ENCODE data around the gene MLF1. TPM values are rescaled to one million over a fixed set of nuclear protein-coding genes. Genes with fewer than 3 reads are reported as not detected.

MLF1 gene
- total RNA-seq, 1 experiment from 2014 or later = not detected

- intact Hi-C loops (cut with micrococcal nuclease; ENCODE audit: unreplicated experiment) = no loop called here
- Histone ChIP-seq H3K4me1 (no peaks in the 10 kb centered on the region), H3K36me3 (ENCODE audit: control insufficient read depth, insufficient read depth, low read length) (no peaks in the 10 kb centered on the region), H3K4me3 (ENCODE audit: low read depth, low read length) (no peak overlapping the region), H3K27me3 (replicated peaks; ENCODE audit: control insufficient read depth, insufficient read depth, low read length) (no peaks in the 10 kb centered on the region), H3K9me3 (no peaks in the 10 kb centered on the region)
- ChIA-PET CTCF (no interaction called here), POLR2A (no interaction called here)
- Mint-ChIP-seq H3K4me3 (ENCODE audit: unreplicated experiment) (no peak overlapping the region), H3K27ac (ENCODE audit: unreplicated experiment) (no peak overlapping the region), H3K9me3 (ENCODE audit: unreplicated experiment) (no peaks in the 10 kb centered on the region), H3K4me1 (ENCODE audit: low read depth, unreplicated experiment) (no peaks in the 10 kb centered on the region), H3K36me3 (ENCODE audit: insufficient read depth, unreplicated experiment) (no peaks in the 10 kb centered on the region), H3K27me3 (ENCODE audit: insufficient read depth, unreplicated experiment) (peaks cover 7% of the 10 kb centered on the region)
- no TSS peak for BruUV-seq (replicated peaks)
- DNase-seq = no peak
- TF ChIP-seq CTCF (IDR thresholded peaks at IDR 0.05; ENCODE audit: insufficient read depth in 1 of 2, low read depth in 1 of 2, low read length in 1 of 2, severe bottlenecking in 1 of 2, unreplicated experiment in 1 of 2) = no peak
Measured at GRCh38 chr3:158562674-158563073, 8.3 kb upstream of the MLF1 start.

- intact Hi-C loops (cut with micrococcal nuclease; ENCODE audit: unreplicated experiment) = no loop called here
- H3K27ac Mint-ChIP-seq (ENCODE audit: unreplicated experiment) = no peak overlapping the region
Measured at GRCh38 chr3:158563076-158563475, 7.9 kb upstream of the MLF1 start.

GRCh38 chr3:158565076-158565475 lies 5.9 kb upstream of the MLF1 start:
- H3K4me3 Mint-ChIP-seq (ENCODE audit: unreplicated experiment) = no peak overlapping the region
- no peak for TF ChIP-seq CTCF (IDR thresholded peaks at IDR 0.05; ENCODE audit: insufficient read depth in 1 of 2, low read depth in 1 of 2, low read length in 1 of 2, severe bottlenecking in 1 of 2, unreplicated experiment in 1 of 2)
- no peaks in the 10 kb centered on the region for H3K9me3 Mint-ChIP-seq (ENCODE audit: unreplicated experiment)
- intact Hi-C loops (cut with micrococcal nuclease; ENCODE audit: unreplicated experiment) = loop anchor here (5.0 kb wide), 1 partner anchor 77 kb away; the partner anchor contains the start of gene GFM1
- no peak for DNase-seq
- no peak overlapping the region for H3K27ac Mint-ChIP-seq (ENCODE audit: unreplicated experiment)
- H3K4me1 ChIP-seq = no peaks in the 10 kb centered on the region
- POLR2A ChIA-PET = no interaction called here
- H3K27me3 ChIP-seq (replicated peaks; ENCODE audit: control insufficient read depth, insufficient read depth, low read length) = no peaks in the 10 kb centered on the region
- CTCF ChIA-PET = no interaction called here
- peaks cover 6% of the 10 kb centered on the region for H3K27me3 Mint-ChIP-seq (ENCODE audit: insufficient read depth, unreplicated experiment)
- no peaks in the 10 kb centered on the region for H3K36me3 ChIP-seq (ENCODE audit: control insufficient read depth, insufficient read depth, low read length)
- H3K36me3 Mint-ChIP-seq (ENCODE audit: insufficient read depth, unreplicated experiment) = no peaks in the 10 kb centered on the region
- no peaks in the 10 kb centered on the region for H3K4me1 Mint-ChIP-seq (ENCODE audit: low read depth, unreplicated experiment)
- BruUV-seq (replicated peaks) = no TSS peak
- no peak overlapping the region for H3K4me3 ChIP-seq (ENCODE audit: low read depth, low read length)
- no peaks in the 10 kb centered on the region for H3K9me3 ChIP-seq

More at GRCh38 chr3:158563076-158563475, 7.9 kb upstream of the MLF1 start:
- Mint-ChIP-seq H3K36me3 (ENCODE audit: insufficient read depth, unreplicated experiment) (no peaks in the 10 kb centered on the region), H3K9me3 (ENCODE audit: unreplicated experiment) (no peaks in the 10 kb centered on the region), H3K4me3 (ENCODE audit: unreplicated experiment) (no peak overlapping the region), H3K27me3 (ENCODE audit: insufficient read depth, unreplicated experiment) (peaks cover 7% of the 10 kb centered on the region), H3K4me1 (ENCODE audit: low read depth, unreplicated experiment) (no peaks in the 10 kb centered on the region)
- Histone ChIP-seq H3K27me3 (replicated peaks; ENCODE audit: control insufficient read depth, insufficient read depth, low read length) (no peaks in the 10 kb centered on the region), H3K9me3 (no peaks in the 10 kb centered on the region), H3K4me1 (no peaks in the 10 kb centered on the region), H3K36me3 (ENCODE audit: control insufficient read depth, insufficient read depth, low read length) (no peaks in the 10 kb centered on the region), H3K4me3 (ENCODE audit: low read depth, low read length) (no peak overlapping the region)
- DNase-seq = no peak
- ChIA-PET POLR2A (no interaction called here), CTCF (no interaction called here)
- TF ChIP-seq CTCF (IDR thresholded peaks at IDR 0.05; ENCODE audit: insufficient read depth in 1 of 2, low read depth in 1 of 2, low read length in 1 of 2, severe bottlenecking in 1 of 2, unreplicated experiment in 1 of 2) = no peak
- BruUV-seq (replicated peaks) = no TSS peak

Measured in Caco-2 (cell line).